ENCODE measurements around the gene DPH6.

The DPH6 gene

GRCh38 chr15:35325374-35325941 lies 220.5 kb downstream of the DPH6 start:
- DNase-seq = no peak

DNA sequence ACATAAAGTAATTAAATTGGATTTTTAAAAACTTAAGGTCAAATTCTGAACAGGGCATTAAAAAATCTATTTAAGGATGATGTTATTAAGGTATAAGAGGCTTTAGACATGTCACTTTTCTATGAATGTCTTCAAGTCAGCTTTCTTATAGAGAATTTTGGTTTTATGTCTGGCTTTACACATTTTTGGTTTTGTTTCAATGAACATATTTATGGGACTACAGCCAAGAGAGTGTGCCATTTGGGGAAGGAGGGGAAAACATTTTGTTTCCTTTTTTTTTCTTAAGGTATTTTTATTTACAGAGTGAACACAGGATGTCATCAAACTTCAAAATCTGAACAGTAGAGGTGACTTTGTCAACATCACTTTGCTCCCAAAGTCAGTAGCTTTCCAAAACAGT lies 222.8 kb downstream of the DPH6 start:
- DNase-seq = no peak

GRCh38 chr15:35321926-35322325 lies 224.0 kb downstream of the DPH6 start:
- no peak for DNase-seq

- no peak for DNase-seq
These were observed 225.1 kb downstream of the DPH6 start for GRCh38 chr15:35320911-35321310.
